ENCODE data around the gene NBEA. TPM values are rescaled to one million over a fixed set of nuclear protein-coding genes. Genes with fewer than 3 reads are reported as not detected.
"Not testable (repeated sequence)": the region's sequence is repeated elsewhere in the genome, so short reads cannot be mapped to it uniquely, and the experiment has no call there.

NBEA gene
- total RNA-seq, 1 experiment from 2014 or later, result 0.16 TPM

DNA sequence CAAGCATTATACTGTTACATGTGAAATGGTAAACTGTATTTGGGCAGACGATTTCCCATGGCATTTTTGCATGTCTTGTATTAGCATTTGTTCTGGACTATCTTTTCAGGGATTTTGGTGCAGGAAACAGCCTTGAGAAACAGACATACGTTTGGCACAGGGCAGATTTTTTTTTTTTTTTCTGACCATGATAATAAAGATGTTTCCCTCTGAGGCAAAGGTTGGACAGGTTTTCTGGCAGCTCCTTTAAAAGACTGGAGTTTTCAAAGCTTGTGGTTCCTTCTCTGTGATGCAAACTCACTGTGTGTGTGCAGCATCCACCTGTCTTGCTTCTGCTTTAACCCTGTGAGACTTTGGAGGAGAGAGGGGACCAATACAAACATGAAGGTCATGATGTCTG, 63.0 kb downstream of the NBEA start:
- Histone ChIP-seq H3K27me3 (peaks cover 6% of the 10 kb centered on the region), H3K36me3 (no peaks in the 10 kb centered on the region), H3K9me3 (no peaks in the 10 kb centered on the region), H3K4me3 (no peak overlapping the region)
- DNase-seq, result no peak

DNA sequence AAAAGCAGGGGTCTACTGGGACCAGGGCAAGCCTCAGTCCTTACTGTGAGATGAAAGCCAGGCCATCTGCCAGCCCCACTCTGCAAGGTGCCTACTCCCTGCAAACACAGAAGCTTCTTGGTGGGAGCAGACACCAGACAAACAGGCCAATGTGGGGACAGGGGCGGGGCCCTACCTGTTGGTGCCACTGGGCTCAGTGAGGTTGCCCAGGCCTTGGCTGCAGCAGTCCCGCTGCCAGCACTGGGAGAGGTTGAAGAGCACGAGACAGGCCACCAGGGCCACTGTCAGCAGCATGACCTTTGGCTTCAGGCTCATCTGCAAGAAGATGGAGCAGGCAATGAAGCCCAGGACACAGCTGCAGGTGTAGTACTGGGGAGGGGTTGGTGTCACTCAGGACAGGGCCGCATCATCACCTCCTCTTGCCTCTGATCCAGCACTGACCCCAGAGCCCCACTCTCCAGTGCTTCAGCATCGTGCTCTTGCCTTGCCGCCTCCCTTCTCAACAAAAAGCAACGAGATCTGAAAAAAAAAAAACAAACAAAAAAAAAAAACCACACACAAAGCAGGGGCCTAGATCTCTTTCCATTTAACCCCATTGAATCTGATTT, 72.6 kb downstream of the NBEA start:
- Histone ChIP-seq H3K4me3 (no peak overlapping the region), H3K27me3 (no peaks in the 10 kb centered on the region; the same call in 1 of the 2 replicates), H3K9me3 (no peaks in the 10 kb centered on the region), H3K36me3 (no peaks in the 10 kb centered on the region)
- DNase-seq, result no peak

DNA sequence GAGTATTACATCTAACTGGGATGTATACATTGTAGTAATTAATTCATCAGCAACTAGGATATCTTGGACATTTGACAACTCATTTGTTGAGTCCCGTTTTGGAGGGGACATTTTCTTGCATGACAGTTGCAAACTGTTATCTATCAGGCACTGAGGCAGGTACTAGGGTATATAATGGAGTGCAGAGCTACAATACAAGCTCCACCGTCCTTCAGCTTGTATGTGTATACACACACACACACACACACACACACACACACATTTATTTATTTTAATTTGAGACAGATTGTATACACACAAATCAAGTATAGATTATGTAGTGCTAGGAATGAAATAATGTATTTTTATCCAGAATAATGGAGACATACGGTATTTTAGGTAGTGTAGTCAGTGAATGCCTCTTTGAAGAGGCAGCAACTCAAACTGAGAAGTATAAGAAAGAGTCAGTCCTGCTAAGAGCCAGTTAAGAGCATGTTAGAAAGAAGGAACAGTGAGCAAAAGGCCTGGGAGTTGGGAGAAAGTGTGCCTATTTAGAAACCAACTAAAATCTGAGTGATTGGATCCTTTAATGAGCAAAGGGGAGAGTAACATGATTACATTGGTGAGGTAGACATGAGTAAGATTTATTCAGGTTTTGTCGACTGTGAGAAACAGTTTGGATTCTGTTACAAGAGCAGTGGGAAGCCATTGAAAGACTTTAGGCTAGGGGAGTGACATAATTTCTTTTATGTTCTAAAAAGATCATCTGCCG, 74.5 kb downstream of the NBEA start:
- H3K4me3 ChIP-seq, result no peak overlapping the region
- peaks cover under 1% of the 10 kb centered on the region for H3K9me3 ChIP-seq
- H3K27me3 ChIP-seq, result no peaks in the 10 kb centered on the region
- DNase-seq, result no peak
- no peaks in the 10 kb centered on the region for H3K36me3 ChIP-seq

- no peak for DNase-seq
- Histone ChIP-seq H3K4me3 (no peak overlapping the region), H3K36me3 (no peaks in the 10 kb centered on the region), H3K27me3 (no peaks in the 10 kb centered on the region), H3K9me3 (peaks cover 2% of the 10 kb centered on the region; the same call in 1 of the 2 replicates)
Observed at GRCh38 chr13:35025314-35025713, 83.2 kb downstream of the NBEA start.

DNA sequence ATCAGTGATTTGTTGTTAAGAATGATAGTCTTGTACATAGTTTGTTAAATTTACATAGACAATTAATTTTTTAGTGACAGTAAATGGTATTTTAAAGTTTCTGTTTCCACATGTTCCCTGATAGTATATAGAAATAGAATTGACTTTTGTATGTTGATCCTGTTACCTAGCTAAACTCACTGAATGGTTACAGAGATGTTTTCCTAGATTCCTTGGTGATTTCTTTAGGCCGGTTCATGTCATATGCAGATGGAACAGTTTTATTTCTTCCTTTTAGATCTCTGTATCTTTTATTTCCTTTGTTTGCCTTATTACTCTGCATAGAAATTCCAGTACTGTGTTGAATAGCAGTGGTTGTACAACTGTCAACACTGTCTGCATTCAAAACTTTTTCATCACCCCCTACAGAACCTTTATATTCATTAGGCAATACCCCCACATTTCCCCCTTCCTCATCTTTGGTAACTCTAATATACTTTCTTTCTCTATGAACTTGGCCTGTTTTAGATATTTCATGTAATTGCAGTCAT, 86.3 kb downstream of the NBEA start:
- no peaks in the 10 kb centered on the region for H3K36me3 ChIP-seq
- H3K4me3 ChIP-seq, result no peak overlapping the region
- H3K27me3 ChIP-seq, result no peaks in the 10 kb centered on the region
- DNase-seq, result no peak
- peaks cover 2% of the 10 kb centered on the region; the same call in 1 of the 2 replicates for H3K9me3 ChIP-seq

GRCh38 chr13:35039012-35039411, 96.9 kb downstream of the NBEA start:
- Histone ChIP-seq H3K27me3 (no peaks in the 10 kb centered on the region), H3K4me3 (no peak overlapping the region), H3K36me3 (no peaks in the 10 kb centered on the region), H3K9me3 (no peaks in the 10 kb centered on the region)
- no peak for DNase-seq

DNA sequence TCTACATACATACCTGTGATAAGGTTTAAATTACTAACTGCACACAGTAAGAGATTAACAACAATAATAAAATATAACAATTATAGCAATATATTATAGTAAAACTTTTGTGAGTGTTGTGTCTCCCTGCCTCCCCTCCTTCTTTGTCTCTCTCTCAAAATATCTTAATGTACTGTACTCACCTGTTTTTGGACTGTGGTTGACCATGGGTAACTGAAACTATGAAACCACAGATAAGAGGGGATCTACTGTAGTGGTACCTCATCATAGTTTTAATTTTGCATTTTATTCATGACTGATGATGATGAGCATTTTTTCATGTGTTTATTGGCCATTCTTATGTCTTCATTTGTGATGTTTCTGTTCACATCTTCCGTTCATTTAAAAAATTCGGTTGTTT, 104.5 kb downstream of the NBEA start:
- Histone ChIP-seq H3K9me3 (no peaks in the 10 kb centered on the region), H3K36me3 (no peaks in the 10 kb centered on the region), H3K27me3 (peaks cover 2% of the 10 kb centered on the region; the same call in 1 of the 2 replicates), H3K4me3 (no peak overlapping the region)
- no peak for DNase-seq

- H3K4me3 ChIP-seq, result no peak overlapping the region
Observed at GRCh38 chr13:35055705-35056104, 113.6 kb downstream of the NBEA start.

GRCh38 chr13:35057858-35058257, 115.8 kb downstream of the NBEA start:
- Histone ChIP-seq H3K36me3 (no peaks in the 10 kb centered on the region), H3K9me3 (no peaks in the 10 kb centered on the region), H3K4me3 (no peak overlapping the region), H3K27me3 (peaks cover 7% of the 10 kb centered on the region)
- DNase-seq, result no peak

More at GRCh38 chr13:35055705-35056104, 113.6 kb downstream of the NBEA start:
- no peak for DNase-seq
- Histone ChIP-seq H3K36me3 (no peaks in the 10 kb centered on the region), H3K27me3 (peaks cover 9% of the 10 kb centered on the region), H3K9me3 (no peaks in the 10 kb centered on the region)

- DNase-seq, H3K9me3 ChIP-seq, H3K4me3 ChIP-seq, H3K27me3 ChIP-seq, H3K36me3 ChIP-seq: not testable (repeated sequence)
Observed at GRCh38 chr13:35058585-35058984, 116.5 kb downstream of the NBEA start.

DNA sequence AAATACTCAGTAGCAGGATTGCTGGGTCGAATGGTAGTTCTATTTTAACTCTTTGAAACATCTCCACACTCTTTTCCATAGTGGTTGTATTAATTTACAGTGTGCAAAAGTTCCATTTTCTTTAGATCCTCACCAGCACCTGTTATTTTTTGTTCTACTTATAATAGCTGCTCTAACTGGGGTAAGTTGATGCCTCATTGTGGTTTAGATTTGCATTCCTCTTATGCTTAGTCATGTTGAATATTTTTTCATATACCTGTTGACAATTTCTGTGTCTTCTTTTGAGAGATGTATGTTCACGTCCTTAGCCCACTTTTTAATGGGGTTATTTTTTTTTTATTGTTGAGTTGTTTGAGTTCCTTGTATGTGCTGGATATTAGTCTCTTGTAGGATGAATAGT, 144.6 kb downstream of the NBEA start:
- Histone ChIP-seq H3K27me3 (peaks cover 3% of the 10 kb centered on the region; the same call in 1 of the 2 replicates), H3K36me3 (no peaks in the 10 kb centered on the region), H3K4me3 (no peak overlapping the region), H3K9me3 (no peaks in the 10 kb centered on the region)
- DNase-seq, result no peak

- Histone ChIP-seq H3K4me3 (no peak overlapping the region), H3K9me3 (no peaks in the 10 kb centered on the region), H3K36me3 (no peaks in the 10 kb centered on the region), H3K27me3 (peaks cover 5% of the 10 kb centered on the region; the same call in 1 of the 2 replicates)
- no peak for DNase-seq
Observed at GRCh38 chr13:35092251-35092650, 150.2 kb downstream of the NBEA start.

DNA sequence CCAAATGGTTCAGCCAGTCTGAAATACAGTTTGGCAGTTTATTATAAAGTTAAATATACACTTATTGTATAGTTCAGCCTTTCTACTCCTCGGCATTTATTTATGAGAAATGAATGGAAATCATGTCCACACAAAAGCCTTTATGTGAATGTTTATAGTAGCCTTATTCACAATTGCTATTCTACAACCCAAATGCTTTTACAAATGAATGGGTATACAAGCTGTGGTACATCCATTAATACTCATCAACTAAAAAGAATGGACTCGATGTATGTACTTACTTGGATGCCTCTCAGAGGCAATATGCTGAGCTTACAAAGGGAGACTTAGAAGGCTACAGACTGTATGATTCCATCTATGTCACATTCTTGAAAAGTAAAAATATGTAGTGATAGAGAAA, 150.7 kb downstream of the NBEA start:
- H3K27me3 ChIP-seq, result peaks cover 5% of the 10 kb centered on the region; the same call in 1 of the 2 replicates
- no peak for DNase-seq
- no peaks in the 10 kb centered on the region for H3K36me3 ChIP-seq
- no peaks in the 10 kb centered on the region for H3K9me3 ChIP-seq
- no peak overlapping the region for H3K4me3 ChIP-seq

- Histone ChIP-seq H3K9me3 (no peaks in the 10 kb centered on the region), H3K4me3 (no peak overlapping the region), H3K36me3 (no peaks in the 10 kb centered on the region), H3K27me3 (peaks cover 5% of the 10 kb centered on the region; the same call in 1 of the 2 replicates)
- no peak for DNase-seq
Observed at GRCh38 chr13:35093356-35093755, 151.3 kb downstream of the NBEA start.

- H3K4me3 ChIP-seq, H3K27me3 ChIP-seq, H3K9me3 ChIP-seq, DNase-seq, H3K36me3 ChIP-seq: not testable (repeated sequence)
Observed at GRCh38 chr13:35106771-35107170, 164.7 kb downstream of the NBEA start.

- no peaks in the 10 kb centered on the region; the same call in 1 of the 2 replicates for H3K27me3 ChIP-seq
- H3K4me3 ChIP-seq, result no peak overlapping the region
- no peaks in the 10 kb centered on the region for H3K36me3 ChIP-seq
- no peak for DNase-seq
- H3K9me3 ChIP-seq, result no peaks in the 10 kb centered on the region
Observed at GRCh38 chr13:35107535-35107934, 165.5 kb downstream of the NBEA start.

GRCh38 chr13:35113612-35114011, 171.5 kb downstream of the NBEA start:
- H3K4me3 ChIP-seq, DNase-seq, H3K9me3 ChIP-seq, H3K27me3 ChIP-seq, H3K36me3 ChIP-seq: not testable (repeated sequence)

GRCh38 chr13:35127466-35127865, 185.4 kb downstream of the NBEA start:
- no peak for DNase-seq
- Histone ChIP-seq H3K36me3 (no peaks in the 10 kb centered on the region), H3K27me3 (no peaks in the 10 kb centered on the region), H3K9me3 (no peaks in the 10 kb centered on the region), H3K4me3 (no peak overlapping the region)
